HepG2 (cell line): ENCODE data around the gene EVI5. TPM values are rescaled to one million over a fixed set of nuclear protein-coding genes. Genes with fewer than 3 reads are reported as not detected.

Source experiments
- ATAC-seq: fragments of 200-7000 bp; cut with Tn5 transposase; 3 replicates; pipeline ENCODE4 v1.9.1; 2020; ENCODE audit warnings: mild to moderate bottlenecking, moderate library complexity
- BruUV-seq: library from RNA; stranded (reverse); fragments of 400-500 nt; replicated peaks from 2 replicates; lab custom pipeline; 2021; lab: Mats Ljungman, UMichigan
- CTCF ChIA-PET: fragments of 300-600 bp; formaldehyde crosslinking; extraction: SDS; loops from one replicate; lab custom pipeline; 2021; ENCODE audit warnings: low total read pairs, inconsistent platforms, low intra/inter-chr PET ratio; lab: Yijun Ruan, JAX
- POLR2A ChIA-PET: fragments of 350-600 bp; sonication (Branson Sonifier 250); formaldehyde crosslinking; loops from one replicate; lab custom pipeline; 2020; ENCODE audit warnings: antibody characterized with exemption, inconsistent platforms; lab: Yijun Ruan, JAX
- DNase-seq: peaks from one replicate; pipeline ENCODE4 v3.0.0-alpha.2; 2015; ENCODE audit warnings: low spot score
- FAIRE-seq: peaks from 3 replicates; lab custom pipeline; 2011; peaks lifted over from hg19 to GRCh38; lab: Jason Lieb, UNC
- H2AFZ ChIP-seq: one replicate; pipeline ENCODE4 v1.6.1; 2011; ENCODE audit warnings: low read length, inconsistent platforms
- H3K27ac ChIP-seq: fragments of 300-600 bp; 3 replicates; pipeline ENCODE4 v1.8.0; 2011; ENCODE audit warnings: mixed run types, mild to moderate bottlenecking, mixed read lengths, low read length, inconsistent platforms; ENCODE audit not compliant: insufficient read depth; ENCODE audit errors: extremely low read length
- H3K27me3 ChIP-seq, 2 experiments: fragments of 200-600 bp in 1 of 2; 2 replicates in 1 of 2; 3 replicates in 1 of 2; pipeline versions ENCODE4 v1.6.0 to v1.8.0; 2011; ENCODE audit warnings: low read length in 2 of 2, mild to moderate bottlenecking in 2 of 2, moderate library complexity in 2 of 2, inconsistent platforms in 1 of 2; ENCODE audit not compliant: insufficient read depth in 2 of 2, control insufficient read depth in 1 of 2
- H3K36me3 ChIP-seq, 2 experiments: fragments of 200-600 bp in 1 of 2; replicated peaks in 1 of 2; 2 replicates in 1 of 2; 3 replicates in 1 of 2; pipeline versions ENCODE4 v1.5.1 to v1.8.0; 2011; ENCODE audit warnings: low read length in 2 of 2, inconsistent platforms in 1 of 2; ENCODE audit not compliant: insufficient read depth in 2 of 2, control insufficient read depth in 1 of 2
- H3K4me1 ChIP-seq: 2 replicates; pipeline ENCODE4 v1.5.1; 2012; ENCODE audit warnings: low read length, inconsistent platforms; ENCODE audit not compliant: insufficient read depth
- H3K4me2 ChIP-seq: 2 replicates; pipeline ENCODE4 v1.6.0; 2011; ENCODE audit warnings: low read depth, low read length, inconsistent platforms
- H3K4me3 ChIP-seq, 3 experiments: fragments of 200-600 bp in 1 of 3; sonication (generic), shearing (Covaris generic) in 1 of 3; replicated peaks in 1 of 3; 2 replicates each; pipeline ENCODE4 v1.5.1; 2011 to 2016; ENCODE audit warnings: low read length in 3 of 3, inconsistent platforms in 2 of 3, low read depth in 2 of 3, mild to moderate bottlenecking in 2 of 3, control low read depth in 1 of 3, mixed read lengths in 1 of 3; ENCODE audit not compliant: insufficient read depth in 1 of 3
- H3K79me2 ChIP-seq: one replicate; pipeline ENCODE4 v1.6.1; 2011; ENCODE audit warnings: low read length, inconsistent platforms; ENCODE audit not compliant: insufficient read depth
- H3K9ac ChIP-seq: 2 replicates; pipeline ENCODE4 v1.6.0; 2011; ENCODE audit warnings: mild to moderate bottlenecking, low read depth, low read length, inconsistent platforms; ENCODE audit not compliant: insufficient read depth
- H3K9me3 ChIP-seq: 2 replicates; pipeline ENCODE4 v1.5.1; 2012; ENCODE audit warnings: mild to moderate bottlenecking, low read length
- H4K20me1 ChIP-seq: 2 replicates; pipeline ENCODE4 v1.6.0; 2011; ENCODE audit warnings: inconsistent platforms, mild to moderate bottlenecking, low read length, moderate library complexity; ENCODE audit not compliant: insufficient read depth
- AHR ChIP-seq: IDR thresholded peaks from 2 replicates; pipeline ENCODE4 v1.6.1; 2018; ENCODE audit warnings: missing genetic modification reagents, missing compliant biosample characterization
- DZIP1 ChIP-seq: sonication (generic); formaldehyde crosslinking; IDR thresholded peaks from 2 replicates; pipeline ENCODE4 v1.5.0; 2020; ENCODE audit warnings: mild to moderate bottlenecking, missing genetic modification reagents
- FOXA1 ChIP-seq, 2 experiments: fragments of 450-650 bp in 1 of 2; sonication (generic) in 1 of 2; formaldehyde crosslinking in 1 of 2; IDR thresholded peaks; 2 replicates each; pipeline versions ENCODE4 v1.4.0 to v1.6.1; 2016 to 2020; ENCODE audit warnings: missing genetic modification reagents in 1 of 2
- POLR2AphosphoS5 ChIP-seq: IDR thresholded peaks from 2 replicates; pipeline ENCODE4 v1.6.1; 2012; ENCODE audit warnings: low read depth, low read length
- TCF7L2 ChIP-seq: IDR thresholded peaks from 2 replicates; pipeline ENCODE4 v1.6.1; 2011; ENCODE audit warnings: mild to moderate bottlenecking, low read depth, low read length, moderate library complexity
- ZBTB10 ChIP-seq: sonication (generic); formaldehyde crosslinking; IDR thresholded peaks from 2 replicates; pipeline ENCODE4 v1.4.0; 2020; ENCODE audit warnings: missing genetic modification reagents, borderline replicate concordance
- ZBTB14 ChIP-seq: sonication (generic); formaldehyde crosslinking; IDR thresholded peaks from 2 replicates; pipeline ENCODE4 v1.4.0; 2020; ENCODE audit warnings: missing genetic modification reagents
- ZNF292 ChIP-seq: sonication (generic); formaldehyde crosslinking; IDR thresholded peaks from 2 replicates; pipeline ENCODE4 v1.8.1; 2022; ENCODE audit warnings: mild to moderate bottlenecking, low read depth, missing genetic modification reagents, borderline replicate concordance
- ZNF383 ChIP-seq: sonication (generic); formaldehyde crosslinking; IDR thresholded peaks from 2 replicates; pipeline ENCODE4 v1.4.0; 2020; ENCODE audit warnings: missing genetic modification reagents, mild to moderate bottlenecking, borderline replicate concordance
- in situ Hi-C: cut with HindIII; loops from 2 replicates; pipeline ENCODE4 v1.10.0; 2017; ENCODE audit warnings: low pct_unique_long_range_greater_than_20kb; ENCODE audit not compliant: extremely low pct_ligation_motif_present
- intact Hi-C: fragments of 100-400 bp; cut with micrococcal nuclease; formaldehyde crosslinking; loops from one replicate; pipeline ENCODE4 v1.10.0; 2022; ENCODE audit not compliant: unreplicated experiment
- polyA plus RNA-seq, 8 experiments: library from polyadenylated mRNA; depleted of rRNA in 3 of 8; stranded (reverse) in 7 of 8; unstranded in 1 of 8; fragments of >200 nt; fragmentation: Illumina TruSeq in 4 of 8; extraction: Trizol in 4 of 8; gene quantifications; 2 replicates each; pipeline versions ENCODE4 v1.2.1 to v1.2.3, GENCODE V29; 2011 to 2016; ENCODE audit warnings: low read depth in 4 of 8, missing spikeins in 1 of 8, mixed read lengths in 1 of 8; ENCODE audit not compliant: insufficient read depth in 1 of 8
- total RNA-seq, 5 experiments: library from RNA; depleted of rRNA; stranded (reverse); fragments of >200 nt; fragmentation: Illumina TruSeq; extraction: Trizol; gene quantifications; 2 replicates each; pipeline ENCODE4 v1.2.3, GENCODE V29; 2016; ENCODE audit warnings: low read depth in 1 of 5
- TF ChIP-seq, protein P1 (sequence below): sonication (generic); formaldehyde crosslinking; IDR thresholded peaks from 2 replicates; pipeline ENCODE4 v1.5.0; 2020; ENCODE audit warnings: missing genetic modification reagents
- TF ChIP-seq, protein P2 (sequence below): sonication (generic); formaldehyde crosslinking; conservative IDR thresholded peaks from 2 replicates; pipeline ENCODE4 v1.5.0; 2020; ENCODE audit warnings: missing genetic modification reagents

The EVI5 gene
- total and polyA plus RNA-seq, 2 of the 13 experiments (the other 11 are each of a cell fraction or from before 2014, with no cell fraction given) = 4.0 to 12.6 TPM

DNA sequence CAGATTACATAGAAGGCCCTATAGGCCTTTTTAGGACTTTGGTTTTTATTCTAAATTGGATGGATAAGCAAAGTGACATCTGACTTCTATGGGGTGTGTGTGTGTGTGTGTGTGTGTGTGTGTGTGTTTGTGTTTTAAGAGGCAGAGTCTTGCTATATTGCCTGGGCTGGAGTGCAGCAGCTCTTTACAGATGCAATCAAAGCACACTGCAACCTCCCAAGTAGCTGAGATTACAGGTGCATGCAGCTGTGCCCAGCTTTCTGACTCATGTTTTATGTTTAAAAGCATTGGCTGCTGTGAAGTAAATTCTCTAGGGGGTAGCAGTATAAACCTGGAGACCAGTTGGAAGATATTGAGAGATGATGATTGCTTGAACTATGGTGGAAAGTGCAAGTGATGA, 12.4 kb upstream of the EVI5 start:
- POLR2A ChIA-PET = no interaction called here
- H3K9me3 ChIP-seq = no peaks in the 10 kb centered on the region
- no peaks in the 10 kb centered on the region for H3K79me2 ChIP-seq
- intact Hi-C loops = no loop called here
- no peak for DNase-seq
- no peak for ATAC-seq
- in situ Hi-C loops = no loop called here
- H3K9ac ChIP-seq = no peak overlapping the region
- H3K27me3 ChIP-seq = no peaks in the 10 kb centered on the region
- no peak overlapping the region for H3K4me2 ChIP-seq
- no peaks in the 10 kb centered on the region for H3K36me3 ChIP-seq
- H3K4me1 ChIP-seq = peaks cover 11% of the 10 kb centered on the region
- H4K20me1 ChIP-seq = no peaks in the 10 kb centered on the region
- no TSS peak for BruUV-seq
- no peak overlapping the region for H2AFZ ChIP-seq
- no peak for FAIRE-seq
- CTCF ChIA-PET = no interaction called here
- no peak overlapping the region for H3K4me3 ChIP-seq
- H3K27ac ChIP-seq = no peak overlapping the region
- TF ChIP-seq AHR = no peak
- no peak for TF ChIP-seq ZNF292 (CRISPR knock-in tag)
- TF ChIP-seq, protein P1, sequence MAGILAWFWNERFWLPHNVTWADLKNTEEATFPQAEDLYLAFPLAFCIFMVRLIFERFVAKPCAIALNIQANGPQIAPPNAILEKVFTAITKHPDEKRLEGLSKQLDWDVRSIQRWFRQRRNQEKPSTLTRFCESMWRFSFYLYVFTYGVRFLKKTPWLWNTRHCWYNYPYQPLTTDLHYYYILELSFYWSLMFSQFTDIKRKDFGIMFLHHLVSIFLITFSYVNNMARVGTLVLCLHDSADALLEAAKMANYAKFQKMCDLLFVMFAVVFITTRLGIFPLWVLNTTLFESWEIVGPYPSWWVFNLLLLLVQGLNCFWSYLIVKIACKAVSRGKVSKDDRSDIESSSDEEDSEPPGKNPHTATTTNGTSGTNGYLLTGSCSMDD (CRISPR knock-in tag) = no peak
- TF ChIP-seq ZBTB10 (CRISPR knock-in tag) = no peak
- no peak for TF ChIP-seq DZIP1 (CRISPR knock-in tag)
- TF ChIP-seq ZBTB14 (CRISPR knock-in tag) = no peak
- TF ChIP-seq, protein P2, sequence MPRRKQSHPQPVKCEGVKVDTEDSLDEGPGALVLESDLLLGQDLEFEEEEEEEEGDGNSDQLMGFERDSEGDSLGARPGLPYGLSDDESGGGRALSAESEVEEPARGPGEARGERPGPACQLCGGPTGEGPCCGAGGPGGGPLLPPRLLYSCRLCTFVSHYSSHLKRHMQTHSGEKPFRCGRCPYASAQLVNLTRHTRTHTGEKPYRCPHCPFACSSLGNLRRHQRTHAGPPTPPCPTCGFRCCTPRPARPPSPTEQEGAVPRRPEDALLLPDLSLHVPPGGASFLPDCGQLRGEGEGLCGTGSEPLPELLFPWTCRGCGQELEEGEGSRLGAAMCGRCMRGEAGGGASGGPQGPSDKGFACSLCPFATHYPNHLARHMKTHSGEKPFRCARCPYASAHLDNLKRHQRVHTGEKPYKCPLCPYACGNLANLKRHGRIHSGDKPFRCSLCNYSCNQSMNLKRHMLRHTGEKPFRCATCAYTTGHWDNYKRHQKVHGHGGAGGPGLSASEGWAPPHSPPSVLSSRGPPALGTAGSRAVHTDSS = no peak
- no peak for TF ChIP-seq FOXA1 (IDR thresholded peaks at IDR 0.05)
- no peak for TF ChIP-seq FOXA1 (CRISPR knock-in tag; IDR thresholded peaks at IDR 0.05)
- TF ChIP-seq TCF7L2 = no peak
- TF ChIP-seq ZNF383 = no peak
- no peak for TF ChIP-seq POLR2AphosphoS5
